HCT116 (cell line): Measurements from ENCODE around the gene SH3PXD2A.

Experiments
- ELF1 ChIP-seq: IDR thresholded peaks from 2 replicates; pipeline ENCODE4 v1.6.1; 2012; ENCODE audit warnings: low read depth, borderline replicate concordance
- MAX ChIP-seq: IDR thresholded peaks from 2 replicates; pipeline ENCODE4 v1.6.1; 2012
- POLR2A ChIP-seq: IDR thresholded peaks from 2 replicates; pipeline ENCODE4 v1.7.0; 2011; ENCODE audit warnings: borderline replicate concordance; ENCODE audit not compliant: insufficient read depth, insufficient read length; ENCODE audit errors: extremely low read depth
- YY1 ChIP-seq: IDR thresholded peaks from 2 replicates; pipeline ENCODE4 v1.6.1; 2011; ENCODE audit warnings: low read length, low read depth, moderate library complexity, mild to moderate bottlenecking; ENCODE audit not compliant: insufficient replicate concordance; ENCODE audit errors: extremely low read depth
- ZBTB33 ChIP-seq: IDR thresholded peaks from 2 replicates; pipeline ENCODE4 v1.6.1; 2011; ENCODE audit warnings: mild to moderate bottlenecking, low read length, moderate library complexity; ENCODE audit not compliant: insufficient replicate concordance; ENCODE audit errors: extremely low read depth

GRCh38 chr10:103691267-103691666, 164.1 kb downstream of the SH3PXD2A start:
- TF ChIP-seq YY1 = no peak
- TF ChIP-seq POLR2A = no peak
- no peak for TF ChIP-seq MAX
- no peak for TF ChIP-seq ZBTB33
- no peak for TF ChIP-seq ELF1
